Panc1 (cell line): ENCODE measurements around the gene MEGF10. TPM values are rescaled to one million over a fixed set of nuclear protein-coding genes. Genes with fewer than 3 reads are reported as not detected.

Experiments used
- ATAC-seq: fragments of 200-7000 bp; cut with Tn5 transposase; 2 replicates; pipeline ENCODE4 v1.9.1; 2020; ENCODE audit warnings: mild to moderate bottlenecking, moderate library complexity
- BruUV-seq: library from RNA; stranded (reverse); fragments of 400-500 nt; replicated peaks from 2 replicates; lab custom pipeline; 2021; lab: Mats Ljungman, UMichigan
- CTCF ChIA-PET: fragments of 300-600 bp; sonication (Branson Sonifier 250); formaldehyde crosslinking; loops from one replicate; lab custom pipeline; 2022; ENCODE audit warnings: antibody characterized with exemption; lab: Charles Lee
- POLR2A ChIA-PET: fragments of 300-600 bp; sonication (Branson Sonifier 250); formaldehyde crosslinking; loops from one replicate; lab custom pipeline; 2022; ENCODE audit warnings: antibody characterized with exemption; lab: Charles Lee
- DNase-seq: peaks from one replicate; pipeline ENCODE4 v3.0.0-alpha.2; 2010; ENCODE audit warnings: low read depth, low spot score
- H3K27ac ChIP-seq: 2 replicates; pipeline ENCODE4 v1.5.1; 2011; ENCODE audit warnings: mild to moderate bottlenecking, low read length, inconsistent platforms
- H3K27me3 ChIP-seq: fragments of 200-500 bp; sonication (Bioruptor generic); 2 replicates; pipeline ENCODE4 v1.6.0; 2014; ENCODE audit warnings: low read length, inconsistent platforms; ENCODE audit not compliant: control insufficient read depth, insufficient read depth
- H3K36me3 ChIP-seq: fragments of 200-500 bp; sonication (Bioruptor generic); 2 replicates; pipeline ENCODE4 v1.5.1; 2014; ENCODE audit warnings: inconsistent platforms, mild to moderate bottlenecking, low read length, moderate library complexity; ENCODE audit not compliant: control insufficient read depth, insufficient read depth
- H3K4me1 ChIP-seq: 2 replicates; pipeline ENCODE4 v1.5.1; 2011; ENCODE audit warnings: inconsistent platforms, mild to moderate bottlenecking, low read length, moderate library complexity; ENCODE audit not compliant: control insufficient read depth, insufficient read depth
- H3K4me3 ChIP-seq, 2 experiments: 2 replicates each; pipeline ENCODE4 v1.5.1; 2011 to 2012; ENCODE audit warnings: low read depth in 2 of 2, low read length in 2 of 2, mild to moderate bottlenecking in 2 of 2, inconsistent platforms in 1 of 2, moderate library complexity in 1 of 2
- H3K9me3 ChIP-seq: fragments of 200-500 bp; sonication (Bioruptor generic); 2 replicates; pipeline ENCODE4 v1.5.1; 2014; ENCODE audit warnings: low read depth, mild to moderate bottlenecking, inconsistent platforms, low read length, moderate library complexity; ENCODE audit not compliant: control insufficient read depth, insufficient read depth
- CTCF ChIP-seq: fragments of 450-650 bp; IDR thresholded peaks from 2 replicates; pipeline ENCODE4 v1.5.1; 2017; ENCODE audit warnings: mild to moderate bottlenecking
- POLR2AphosphoS5 ChIP-seq: IDR thresholded peaks from 2 replicates; pipeline ENCODE4 v1.6.1; 2012; ENCODE audit warnings: mild to moderate bottlenecking, low read depth, low read length, moderate library complexity
- REST ChIP-seq, 2 experiments: IDR thresholded peaks; 2 replicates each; pipeline ENCODE4 v1.6.1; 2011 to 2012; ENCODE audit warnings: low read depth in 2 of 2, control low read depth in 1 of 2, low read length in 1 of 2, mild to moderate bottlenecking in 1 of 2, moderate library complexity in 1 of 2; ENCODE audit not compliant: insufficient read depth in 1 of 2
- SIN3A ChIP-seq: IDR thresholded peaks from 2 replicates; pipeline ENCODE4 v1.6.1; 2012; ENCODE audit warnings: low read depth, mild to moderate bottlenecking, low read length, moderate library complexity, borderline replicate concordance; ENCODE audit not compliant: insufficient read depth
- TCF7L2 ChIP-seq: IDR thresholded peaks from 2 replicates; pipeline ENCODE4 v1.6.1; 2011; ENCODE audit warnings: mild to moderate bottlenecking, low read depth, low read length, inconsistent platforms
- in situ Hi-C: cut with HindIII; loops from 2 replicates; pipeline ENCODE4 v1.10.0; 2016; ENCODE audit warnings: low sequenced_read_pairs, low pct_unique_long_range_greater_than_20kb
- intact Hi-C: fragments of 100-400 bp; cut with micrococcal nuclease; formaldehyde crosslinking; loops from one replicate; pipeline ENCODE4 v1.10.0; 2022; ENCODE audit not compliant: unreplicated experiment
- total RNA-seq: library from RNA; stranded (reverse); gene quantifications from one replicate; pipeline ENCODE4 v1.2.1, GENCODE V29; 2021; ENCODE audit not compliant: unreplicated experiment

The MEGF10 gene
- total RNA-seq, 1 experiment from 2014 or later = not detected

GRCh38 chr5:127298656-127299055 is 8.1 kb downstream of the MEGF10 start:
- Histone ChIP-seq H3K9me3 (no peaks in the 10 kb centered on the region), H3K4me3 (no peak overlapping the region), H3K27me3 (peaks cover 12% of the 10 kb centered on the region), H3K4me1 (no peaks in the 10 kb centered on the region), H3K27ac (no peak overlapping the region), H3K36me3 (no peaks in the 10 kb centered on the region)
- in situ Hi-C loops = no loop called here
- DNase-seq (no peak), ATAC-seq (no peak)
- POLR2A ChIA-PET = no interaction called here
- intact Hi-C loops = no loop called here
- CTCF ChIA-PET = no interaction called here
- no TSS peak for BruUV-seq
- TF ChIP-seq TCF7L2 (no peak), SIN3A (no peak)

GRCh38 chr5:127299678-127300077 is 9.1 kb downstream of the MEGF10 start:
- TF ChIP-seq SIN3A = no peak
- no peak for TF ChIP-seq POLR2AphosphoS5
- Histone ChIP-seq H3K27ac (no peak overlapping the region), H3K36me3 (no peaks in the 10 kb centered on the region), H3K4me3 (no peak overlapping the region), H3K9me3 (no peaks in the 10 kb centered on the region), H3K27me3 (peaks cover 9% of the 10 kb centered on the region), H3K4me1 (no peaks in the 10 kb centered on the region)
- in situ Hi-C loops = no loop called here
- no peak for ATAC-seq
- DNase-seq = no peak
- intact Hi-C loops = no loop called here
- BruUV-seq = no TSS peak
- POLR2A ChIA-PET = interaction anchor here (0.5 kb wide), 1 partner anchor 112 kb away, joined by 31 read pairs; no protein-coding TSS in a partner anchor
- CTCF ChIA-PET = no interaction called here

GRCh38 chr5:127302509-127302908 is 11.9 kb downstream of the MEGF10 start:
- DNase-seq (no peak), ATAC-seq (no peak)
- in situ Hi-C loops = no loop called here
- Histone ChIP-seq H3K9me3 (no peaks in the 10 kb centered on the region), H3K4me3 (no peak overlapping the region), H3K27ac (no peak overlapping the region), H3K36me3 (no peaks in the 10 kb centered on the region), H3K27me3 (peaks cover 4% of the 10 kb centered on the region; the same call in 1 of the 2 replicates), H3K4me1 (no peaks in the 10 kb centered on the region)
- CTCF ChIA-PET = no interaction called here
- TF ChIP-seq REST (IDR thresholded peaks at IDR 0.05; ENCODE audit: insufficient read depth in 1 of 2, low read depth in 2 of 2, low read length in 1 of 2) (no peak), POLR2AphosphoS5 (no peak), CTCF (no peak), SIN3A (no peak), TCF7L2 (no peak)
- no TSS peak for BruUV-seq
- POLR2A ChIA-PET = no interaction called here
- intact Hi-C loops = no loop called here
